Loucy (cell line): Measurements from ENCODE around the gene MYL5.

Experiments used
- EZH2phosphoT487 ChIP-seq: fragments of 200-600 bp; IDR thresholded peaks from 2 replicates; pipeline ENCODE4 v1.6.1; 2018; ENCODE audit warnings: antibody characterized with exemption, mild to moderate bottlenecking, moderate library complexity, borderline replicate concordance
- TF ChIP-seq, protein P1 (sequence below): fragments of 200-600 bp; sonication (generic); conservative IDR thresholded peaks from 2 replicates; pipeline ENCODE4 v1.5.1; 2014; ENCODE audit warnings: mild to moderate bottlenecking, antibody characterized with exemption, low read length

DNA sequence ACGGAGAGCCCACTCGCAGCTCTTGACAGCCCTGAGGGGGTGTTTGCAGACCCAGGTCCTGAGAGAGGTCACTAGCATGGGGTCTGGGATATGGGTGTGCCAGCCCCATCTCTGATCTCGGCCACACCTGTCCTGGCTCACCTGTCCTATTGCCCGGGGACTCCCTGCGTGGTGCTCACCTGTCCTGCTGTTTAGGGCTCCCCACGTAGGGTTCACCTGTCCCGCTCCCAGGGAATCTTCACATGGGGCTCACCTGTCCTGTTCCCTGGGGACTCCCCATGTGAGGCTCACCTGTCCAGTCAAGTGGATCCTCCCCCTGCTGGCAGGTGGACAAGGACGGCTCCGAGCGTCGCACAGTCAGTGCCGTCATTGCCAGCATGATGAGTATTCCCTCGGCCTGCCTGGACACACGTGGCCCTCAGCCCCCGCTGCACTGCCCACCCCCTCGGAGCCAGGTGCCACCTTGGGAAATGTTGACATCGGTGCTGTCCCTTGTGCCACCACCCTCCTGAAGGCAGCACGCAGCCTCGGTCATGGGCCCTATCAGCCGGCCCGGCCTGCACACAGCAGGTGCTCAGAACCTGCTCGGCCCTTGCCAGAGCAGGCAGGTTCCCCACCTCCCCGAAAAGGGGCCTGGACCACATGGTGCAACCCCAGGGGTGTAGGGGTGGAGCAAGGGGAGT, 8.3 kb downstream of the MYL5 start:
- TF ChIP-seq, protein P1, sequence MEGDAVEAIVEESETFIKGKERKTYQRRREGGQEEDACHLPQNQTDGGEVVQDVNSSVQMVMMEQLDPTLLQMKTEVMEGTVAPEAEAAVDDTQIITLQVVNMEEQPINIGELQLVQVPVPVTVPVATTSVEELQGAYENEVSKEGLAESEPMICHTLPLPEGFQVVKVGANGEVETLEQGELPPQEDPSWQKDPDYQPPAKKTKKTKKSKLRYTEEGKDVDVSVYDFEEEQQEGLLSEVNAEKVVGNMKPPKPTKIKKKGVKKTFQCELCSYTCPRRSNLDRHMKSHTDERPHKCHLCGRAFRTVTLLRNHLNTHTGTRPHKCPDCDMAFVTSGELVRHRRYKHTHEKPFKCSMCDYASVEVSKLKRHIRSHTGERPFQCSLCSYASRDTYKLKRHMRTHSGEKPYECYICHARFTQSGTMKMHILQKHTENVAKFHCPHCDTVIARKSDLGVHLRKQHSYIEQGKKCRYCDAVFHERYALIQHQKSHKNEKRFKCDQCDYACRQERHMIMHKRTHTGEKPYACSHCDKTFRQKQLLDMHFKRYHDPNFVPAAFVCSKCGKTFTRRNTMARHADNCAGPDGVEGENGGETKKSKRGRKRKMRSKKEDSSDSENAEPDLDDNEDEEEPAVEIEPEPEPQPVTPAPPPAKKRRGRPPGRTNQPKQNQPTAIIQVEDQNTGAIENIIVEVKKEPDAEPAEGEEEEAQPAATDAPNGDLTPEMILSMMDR = no peak
- TF ChIP-seq EZH2phosphoT487 = no peak
